GM10266 (cell line): Measurements from ENCODE around the gene PRPF6.
"Not testable (repeated sequence)": the region's sequence is repeated elsewhere in the genome, so short reads cannot be mapped to it uniquely, and the experiment has no call there.

ENCODE experiments used
- DNase-seq: peaks from one replicate; pipeline ENCODE4 v3.0.0; 2012; ENCODE audit errors: extremely low spot score
- TF ChIP-seq, protein P1 (sequence below): IDR thresholded peaks from 2 replicates; pipeline ENCODE4 v1.5.1; 2012; ENCODE audit warnings: mild to moderate bottlenecking, low read depth; ENCODE audit not compliant: control insufficient read depth, insufficient read depth; ENCODE audit errors: missing control alignments

The PRPF6 gene

GRCh38 chr20:64005394-64005793 lies 24.5 kb downstream of the PRPF6 start:
- no peak for DNase-seq
- TF ChIP-seq, protein P1, sequence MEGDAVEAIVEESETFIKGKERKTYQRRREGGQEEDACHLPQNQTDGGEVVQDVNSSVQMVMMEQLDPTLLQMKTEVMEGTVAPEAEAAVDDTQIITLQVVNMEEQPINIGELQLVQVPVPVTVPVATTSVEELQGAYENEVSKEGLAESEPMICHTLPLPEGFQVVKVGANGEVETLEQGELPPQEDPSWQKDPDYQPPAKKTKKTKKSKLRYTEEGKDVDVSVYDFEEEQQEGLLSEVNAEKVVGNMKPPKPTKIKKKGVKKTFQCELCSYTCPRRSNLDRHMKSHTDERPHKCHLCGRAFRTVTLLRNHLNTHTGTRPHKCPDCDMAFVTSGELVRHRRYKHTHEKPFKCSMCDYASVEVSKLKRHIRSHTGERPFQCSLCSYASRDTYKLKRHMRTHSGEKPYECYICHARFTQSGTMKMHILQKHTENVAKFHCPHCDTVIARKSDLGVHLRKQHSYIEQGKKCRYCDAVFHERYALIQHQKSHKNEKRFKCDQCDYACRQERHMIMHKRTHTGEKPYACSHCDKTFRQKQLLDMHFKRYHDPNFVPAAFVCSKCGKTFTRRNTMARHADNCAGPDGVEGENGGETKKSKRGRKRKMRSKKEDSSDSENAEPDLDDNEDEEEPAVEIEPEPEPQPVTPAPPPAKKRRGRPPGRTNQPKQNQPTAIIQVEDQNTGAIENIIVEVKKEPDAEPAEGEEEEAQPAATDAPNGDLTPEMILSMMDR: no peak

- no peak for DNase-seq
- TF ChIP-seq, protein P1: no peak
Measured at GRCh38 chr20:64006490-64006889, 25.6 kb downstream of the PRPF6 start.

DNA sequence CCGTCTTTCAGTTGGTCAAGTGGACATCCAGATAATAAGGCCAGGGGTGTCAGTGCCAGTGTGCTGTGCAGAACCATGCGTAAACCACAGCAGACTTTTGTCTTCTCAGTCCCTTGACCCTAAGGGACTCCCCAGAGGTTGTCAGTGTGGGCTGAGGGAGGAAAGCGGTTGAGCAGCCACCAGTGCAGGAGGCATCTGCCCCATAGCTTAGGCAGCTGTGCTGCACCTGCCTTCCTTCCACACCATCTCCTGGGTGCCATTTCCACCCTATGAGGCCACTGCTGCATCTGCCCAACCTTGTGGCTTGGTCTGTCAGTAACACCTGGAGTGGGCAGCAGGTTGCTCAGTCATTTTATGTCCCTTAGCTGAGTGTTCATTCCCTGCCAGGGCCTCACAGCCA lies 26.0 kb downstream of the PRPF6 start:
- DNase-seq: no peak
- TF ChIP-seq, protein P1: no peak

DNA sequence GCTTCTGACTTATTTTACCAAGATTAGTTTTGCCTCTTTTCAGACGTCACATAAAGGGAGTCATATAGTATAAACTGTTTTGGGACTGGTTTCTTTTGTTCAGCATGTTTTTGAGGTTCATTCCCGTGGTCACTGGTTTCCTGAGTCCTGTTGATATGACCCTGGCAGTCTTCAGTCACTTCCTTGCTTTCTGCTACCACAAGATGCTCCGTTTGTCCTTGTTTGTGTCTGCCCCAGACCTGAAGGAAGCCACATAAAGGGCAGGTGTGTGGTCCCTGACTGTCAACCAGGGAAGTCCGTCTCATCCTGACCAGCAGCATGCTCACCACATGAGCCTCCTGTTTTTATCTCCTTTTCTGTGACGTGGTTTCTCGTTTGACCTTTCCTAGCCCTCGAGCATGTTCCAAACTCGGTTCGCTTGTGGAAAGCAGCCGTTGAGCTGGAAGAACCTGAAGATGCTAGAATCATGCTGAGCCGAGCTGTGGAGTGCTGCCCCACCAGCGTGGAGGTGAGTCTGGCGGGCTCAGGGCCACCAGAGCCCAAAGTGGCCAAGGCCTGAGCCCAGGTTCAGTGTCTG lies 29.0 kb downstream of the PRPF6 start:
- TF ChIP-seq, protein P1: no peak
- DNase-seq: no peak

DNA sequence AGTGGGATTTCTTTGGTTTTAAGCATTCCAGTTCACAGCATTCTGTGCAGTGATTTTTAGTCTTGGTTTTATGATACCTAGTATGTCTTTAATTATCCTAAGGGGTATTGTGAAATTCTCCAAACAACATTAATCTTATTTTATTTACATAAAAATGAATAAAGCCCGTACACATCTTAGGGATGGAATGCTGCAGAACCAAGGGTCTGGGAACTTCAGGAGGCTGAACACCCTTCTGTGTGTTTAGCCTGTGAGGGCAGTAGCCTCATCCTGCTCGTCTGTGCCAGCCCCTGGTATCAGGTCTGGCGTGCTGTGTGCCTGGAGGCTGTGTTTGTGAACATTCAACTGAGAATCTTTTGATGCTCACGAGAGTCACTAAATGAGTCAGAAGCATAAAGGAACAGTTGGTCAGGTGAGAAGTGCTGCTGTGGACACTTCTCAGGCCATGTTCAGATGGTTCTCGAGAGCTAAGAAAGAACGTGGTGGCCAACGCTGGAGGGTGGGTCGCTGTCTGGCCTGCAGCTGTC lies 29.8 kb downstream of the PRPF6 start:
- DNase-seq: no peak
- TF ChIP-seq, protein P1: no peak

DNA sequence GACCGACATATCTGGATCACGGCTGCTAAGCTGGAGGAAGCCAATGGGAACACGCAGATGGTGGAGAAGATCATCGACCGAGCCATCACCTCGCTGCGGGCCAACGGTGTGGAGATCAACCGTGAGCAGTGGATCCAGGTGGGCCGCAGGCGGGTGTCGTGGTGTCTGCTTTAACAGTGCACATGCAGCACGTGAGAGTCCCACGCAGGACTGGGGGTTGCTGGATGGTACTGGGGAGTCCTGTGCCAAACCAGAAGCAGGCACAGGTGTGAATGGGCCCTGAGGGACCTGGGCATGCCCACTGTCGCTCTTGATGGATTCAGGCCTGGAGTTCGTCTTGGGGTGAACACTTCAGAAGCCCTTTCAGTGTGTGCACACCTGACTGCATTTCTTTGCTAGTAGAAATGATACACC lies 30.4 kb downstream of the PRPF6 start:
- TF ChIP-seq, protein P1: no peak
- no peak for DNase-seq

- DNase-seq: not testable (repeated sequence)
Measured at GRCh38 chr20:64012385-64013154, 31.6 kb downstream of the PRPF6 start.
